ENCODE results near the gene EXOSC5. TPM values are rescaled to one million over a fixed set of nuclear protein-coding genes. Genes with fewer than 3 reads are reported as not detected.
A peak's percentile ranks its signal among the peaks of the same experiment; 100 is the strongest.

The EXOSC5 gene
- total and polyA plus RNA-seq, 2 of the 4 experiments (the other 2 are of a cell fraction), result 19.0 to 25.2 TPM

DNA sequence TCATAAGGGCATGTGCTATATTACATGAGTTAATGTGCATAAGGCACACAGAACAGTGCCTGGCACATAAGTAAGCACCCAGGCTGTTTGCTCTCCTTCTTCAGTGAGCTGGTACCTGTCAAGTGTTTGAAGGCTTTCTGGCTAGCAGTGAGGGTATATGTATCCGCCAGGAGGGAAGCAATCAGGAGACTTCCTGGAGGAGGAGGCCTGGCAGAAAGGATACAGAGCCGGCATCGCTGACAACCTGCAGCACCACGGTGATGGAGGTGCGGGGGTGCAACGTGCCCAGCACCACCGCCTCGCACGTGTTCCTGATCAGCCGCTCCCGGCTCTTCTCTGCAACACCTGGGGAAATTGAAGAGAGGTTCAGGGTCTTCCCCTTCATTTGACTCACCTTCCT lies 5.5 kb downstream of the EXOSC5 start:
- Histone ChIP-seq H3K4me2 (ENCODE audit: low read depth, low read length) (no peak overlapping the region), H2BK20ac (ENCODE audit: low read depth, low read length) (no peak overlapping the region), H2AK5ac (ENCODE audit: low read depth, low read length) (no peak overlapping the region), H3K27ac (ENCODE audit: insufficient read depth, low read length) (no peak overlapping the region), H2BK5ac (ENCODE audit: low read depth, low read length, poor library complexity, severe bottlenecking) (no peak overlapping the region), H4K8ac (ENCODE audit: low read depth in 2 of 2, low read length in 2 of 2) (no peak overlapping the region), H3K9me3 (ENCODE audit: control insufficient read depth, insufficient read depth, low read length) (no peaks in the 10 kb centered on the region), H3K4me1 (ENCODE audit: control insufficient read depth, insufficient read depth, low read length) (no peaks in the 10 kb centered on the region), H3K56ac (ENCODE audit: extremely low read depth, insufficient read depth, low read length) (no peak overlapping the region), H3K27me3 (ENCODE audit: control insufficient read depth, insufficient read depth, low read length) (no peaks in the 10 kb centered on the region), H2BK120ac (ENCODE audit: low read depth, low read length) (no peak overlapping the region), H3K79me1 (ENCODE audit: low read depth in 1 of 2, low read length in 2 of 2) (peaks cover 0 to 3% of the 10 kb centered on the region in 2 experiments; a peak in 1 of 4 replicates), H3K36me3 (ENCODE audit: control insufficient read depth, insufficient read depth, low read length) (peaks cover 23% of the 10 kb centered on the region), H2BK15ac (ENCODE audit: low read depth, low read length) (no peak overlapping the region), H2AFZ (replicated peaks; ENCODE audit: low read length, poor library complexity) (no peak overlapping the region), H3K4me3 (ENCODE audit: insufficient read depth, low read depth, low read length) (no peak overlapping the region), H3K18ac (ENCODE audit: low read depth, low read length) (no peak overlapping the region), H4K91ac (ENCODE audit: insufficient read depth, low read depth, low read length) (no peak overlapping the region), H4K20me1 (ENCODE audit: insufficient read depth, low read length) (no peaks in the 10 kb centered on the region), H4K5ac (ENCODE audit: low read depth, low read length) (no peak overlapping the region), H3K23ac (ENCODE audit: low read depth, low read length) (no peak overlapping the region), H3K9me1 (ENCODE audit: insufficient read depth, low read length) (no peaks in the 10 kb centered on the region), H2AK9ac (replicated peaks; ENCODE audit: low read depth, low read length, poor library complexity) (peak overlapping the region; percentile 34), H3K4ac (ENCODE audit: low read depth, low read length) (no peak overlapping the region), H3K14ac (replicated peaks; ENCODE audit: low read depth, low read length) (no peak overlapping the region), H3K9ac (ENCODE audit: low read depth, low read length) (no peak overlapping the region)
- ChIA-PET POLR2A (ENCODE audit: unreplicated experiment) (no interaction called here), CTCF (no interaction called here)
- BruUV-seq (replicated peaks), result no TSS peak
- no peak for ATAC-seq (ENCODE audit: low read depth)
- intact Hi-C loops (cut with micrococcal nuclease), result no loop called here
- no peak for TF ChIP-seq SMC3 (IDR thresholded peaks at IDR 0.05; ENCODE audit: low read depth, low read length)
- no peak for TF ChIP-seq POLR2A (IDR thresholded peaks at IDR 0.05; ENCODE audit: low read depth, low read length)
- TF ChIP-seq, protein P1, sequence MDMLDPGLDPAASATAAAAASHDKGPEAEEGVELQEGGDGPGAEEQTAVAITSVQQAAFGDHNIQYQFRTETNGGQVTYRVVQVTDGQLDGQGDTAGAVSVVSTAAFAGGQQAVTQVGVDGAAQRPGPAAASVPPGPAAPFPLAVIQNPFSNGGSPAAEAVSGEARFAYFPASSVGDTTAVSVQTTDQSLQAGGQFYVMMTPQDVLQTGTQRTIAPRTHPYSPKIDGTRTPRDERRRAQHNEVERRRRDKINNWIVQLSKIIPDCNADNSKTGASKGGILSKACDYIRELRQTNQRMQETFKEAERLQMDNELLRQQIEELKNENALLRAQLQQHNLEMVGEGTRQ (IDR thresholded peaks at IDR 0.05; ENCODE audit: low read depth, low read length), result no peak
- TF ChIP-seq, protein P2, sequence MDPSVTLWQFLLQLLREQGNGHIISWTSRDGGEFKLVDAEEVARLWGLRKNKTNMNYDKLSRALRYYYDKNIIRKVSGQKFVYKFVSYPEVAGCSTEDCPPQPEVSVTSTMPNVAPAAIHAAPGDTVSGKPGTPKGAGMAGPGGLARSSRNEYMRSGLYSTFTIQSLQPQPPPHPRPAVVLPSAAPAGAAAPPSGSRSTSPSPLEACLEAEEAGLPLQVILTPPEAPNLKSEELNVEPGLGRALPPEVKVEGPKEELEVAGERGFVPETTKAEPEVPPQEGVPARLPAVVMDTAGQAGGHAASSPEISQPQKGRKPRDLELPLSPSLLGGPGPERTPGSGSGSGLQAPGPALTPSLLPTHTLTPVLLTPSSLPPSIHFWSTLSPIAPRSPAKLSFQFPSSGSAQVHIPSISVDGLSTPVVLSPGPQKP (IDR thresholded peaks at IDR 0.05; ENCODE audit: borderline replicate concordance, low read depth, low read length), result no peak
- no peak for TF ChIP-seq CEBPB (IDR thresholded peaks at IDR 0.05; ENCODE audit: low read depth, low read length)
- no peak for TF ChIP-seq RFX5 (IDR thresholded peaks at IDR 0.05; ENCODE audit: low read depth, low read length)
- no peak for TF ChIP-seq RCOR1 (IDR thresholded peaks at IDR 0.05; ENCODE audit: insufficient replicate concordance, low read length)
- TF ChIP-seq MAFK (IDR thresholded peaks at IDR 0.05; ENCODE audit: low read depth, low read length), result no peak
- TF ChIP-seq MXI1 (IDR thresholded peaks at IDR 0.05; ENCODE audit: borderline replicate concordance, low read depth, low read length), result no peak
- TF ChIP-seq NFE2L2 (IDR thresholded peaks at IDR 0.05; ENCODE audit: low read depth, low read length), result no peak
- no peak for TF ChIP-seq FOS (IDR thresholded peaks at IDR 0.05; ENCODE audit: low read depth, low read length)
- no peak for TF ChIP-seq RAD21 (IDR thresholded peaks at IDR 0.05; ENCODE audit: low read length)
- TF ChIP-seq, protein P3, sequence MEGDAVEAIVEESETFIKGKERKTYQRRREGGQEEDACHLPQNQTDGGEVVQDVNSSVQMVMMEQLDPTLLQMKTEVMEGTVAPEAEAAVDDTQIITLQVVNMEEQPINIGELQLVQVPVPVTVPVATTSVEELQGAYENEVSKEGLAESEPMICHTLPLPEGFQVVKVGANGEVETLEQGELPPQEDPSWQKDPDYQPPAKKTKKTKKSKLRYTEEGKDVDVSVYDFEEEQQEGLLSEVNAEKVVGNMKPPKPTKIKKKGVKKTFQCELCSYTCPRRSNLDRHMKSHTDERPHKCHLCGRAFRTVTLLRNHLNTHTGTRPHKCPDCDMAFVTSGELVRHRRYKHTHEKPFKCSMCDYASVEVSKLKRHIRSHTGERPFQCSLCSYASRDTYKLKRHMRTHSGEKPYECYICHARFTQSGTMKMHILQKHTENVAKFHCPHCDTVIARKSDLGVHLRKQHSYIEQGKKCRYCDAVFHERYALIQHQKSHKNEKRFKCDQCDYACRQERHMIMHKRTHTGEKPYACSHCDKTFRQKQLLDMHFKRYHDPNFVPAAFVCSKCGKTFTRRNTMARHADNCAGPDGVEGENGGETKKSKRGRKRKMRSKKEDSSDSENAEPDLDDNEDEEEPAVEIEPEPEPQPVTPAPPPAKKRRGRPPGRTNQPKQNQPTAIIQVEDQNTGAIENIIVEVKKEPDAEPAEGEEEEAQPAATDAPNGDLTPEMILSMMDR (conservative IDR thresholded peaks at IDR 0.05; ENCODE audit: low read depth, low read length), result no peak
- no peak for TF ChIP-seq BHLHE40 (IDR thresholded peaks at IDR 0.05; ENCODE audit: low read depth, low read length)
- TF ChIP-seq MAZ (IDR thresholded peaks at IDR 0.05; ENCODE audit: borderline replicate concordance, low read depth, low read length), result no peak
- no peak for TF ChIP-seq CHD1 (IDR thresholded peaks at IDR 0.05; ENCODE audit: low read depth, low read length)
- dilution Hi-C loops (cut with HindIII; ENCODE audit: low sequenced_read_pairs, unreplicated experiment), result no loop called here
- DNase-seq, result no peak
- WGBS, 2 experiments (ENCODE audit: extremely low coverage in 2 of 2, insufficient read length in 1 of 2), result no CpG with 5 or more reads among the region's 11 CpGs
- in situ Hi-C loops (cut with MboI; ENCODE audit: low sequenced_read_pairs), result no loop called here
